Naive thymus-derived CD8-positive, alpha-beta T cell (primary cell): ENCODE results near the gene MGAT3. TPM values are rescaled to one million over a fixed set of nuclear protein-coding genes. Genes with fewer than 3 reads are reported as not detected.
"Not testable (repeated sequence)": the region's sequence is repeated elsewhere in the genome, so short reads cannot be mapped to it uniquely, and the experiment has no call there.

Experiments used
- ATAC-seq, 2 donors: fragments of 150-1000 bp; cut with Tn5 transposase in 1 of 2; sonication (Bioruptor Pico), chemical (Tn5 transposase) in 1 of 2; 1 replicate in 1 of 2; 2 replicates in 1 of 2; pipeline ENCODE4 v1.10.0; 2021; ENCODE audit warnings: mild to moderate bottlenecking in 2 of 2, moderate library complexity in 2 of 2
- POLR2A ChIA-PET: fragments of 350-600 bp; sonication (Branson Sonifier 250); formaldehyde crosslinking; loops from one replicate; lab custom pipeline; 2021; ENCODE audit warnings: antibody characterized with exemption; lab: Charles Lee
- DNase-seq, 10 donors: peaks; one replicate each; pipeline versions ENCODE4 v3.0.0 to v3.0.0-alpha.2; 2020 to 2022
- H3K27ac Mint-ChIP-seq, 10 donors: one replicate each; pipeline ENCODE4 v1.8.0; 2020 to 2022; ENCODE audit warnings: mild to moderate bottlenecking in 10 of 10, mixed read lengths in 10 of 10, moderate library complexity in 4 of 10, inconsistent platforms in 1 of 10
- H3K27me3 Mint-ChIP-seq, 5 donors: one replicate each; pipeline ENCODE4 v1.8.0; 2021 to 2022; ENCODE audit warnings: mixed read lengths in 5 of 5
- H3K36me3 Mint-ChIP-seq, 3 donors: one replicate each; pipeline ENCODE4 v1.8.0; 2020 to 2022; ENCODE audit warnings: mixed read lengths in 3 of 3, mild to moderate bottlenecking in 2 of 3, inconsistent platforms in 1 of 3
- H3K4me1 Mint-ChIP-seq, 4 donors: one replicate each; pipeline ENCODE4 v1.8.0; 2021 to 2022; ENCODE audit warnings: mixed read lengths in 4 of 4
- H3K4me3 Mint-ChIP-seq, 10 donors: one replicate each; pipeline ENCODE4 v1.8.0; 2020 to 2022; ENCODE audit warnings: mild to moderate bottlenecking in 10 of 10, mixed read lengths in 10 of 10, moderate library complexity in 6 of 10, inconsistent platforms in 1 of 10
- H3K9me3 Mint-ChIP-seq, 9 donors: one replicate each; pipeline ENCODE4 v1.8.0; 2020 to 2022; ENCODE audit warnings: mixed read lengths in 9 of 9, mild to moderate bottlenecking in 3 of 9, inconsistent platforms in 1 of 9, moderate library complexity in 1 of 9
- polyA plus RNA-seq, 3 donors: library from polyadenylated mRNA; unstranded; fragments of 300-500 nt; fragmentation: Illumina TruSeq; gene quantifications; one replicate each; pipeline ENCODE4 v1.2.3, GENCODE V29; 2021
- total RNA-seq, 8 experiments: library from RNA in 2 of 8; stranded (reverse) in 2 of 8; gene quantifications; one replicate each; pipeline ENCODE4 v1.2.3 and lab custom pipeline; 2021 to 2026

Gene MGAT3
- total and polyA plus RNA-seq, 5 experiments from 2014 or later, result 0.05 to 0.55 (median 0.27) TPM

DNA sequence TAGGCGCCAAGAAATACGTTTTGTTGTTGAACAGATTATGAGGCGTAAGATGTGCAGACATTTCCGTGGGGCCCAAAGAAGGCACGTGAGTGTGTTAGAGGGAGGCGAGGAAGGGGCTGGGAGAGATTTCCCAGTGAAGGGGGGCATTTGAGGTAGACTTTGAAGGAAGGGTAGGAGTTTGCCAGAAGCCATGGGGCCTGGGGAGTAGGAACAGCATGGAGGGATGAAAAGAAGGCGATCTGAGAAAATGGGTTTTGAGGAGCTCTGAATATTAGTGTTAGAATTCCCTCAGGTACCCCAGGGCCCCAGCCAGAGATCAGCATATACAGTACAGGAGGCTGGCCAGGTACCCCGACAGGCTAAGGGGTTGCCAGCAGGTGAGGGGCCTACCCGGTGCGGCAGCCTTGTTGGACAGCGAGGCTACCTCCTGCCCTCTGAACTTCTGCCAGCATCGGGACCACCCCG is 44.9 kb downstream of the MGAT3 start:
- Mint-ChIP-seq H3K27me3 (no peaks in the 10 kb centered on the region), H3K36me3 (peaks cover 5 to 28% (median 17%) of the 10 kb centered on the region in 3 donors), H3K4me1 (peaks cover 22 to 44% (median 42%) of the 10 kb centered on the region in 4 donors), H3K9me3 (no peaks in the 10 kb centered on the region), H3K4me3 (peak overlapping the region; percentile 83 to 99 (median 97)), H3K27ac (peak overlapping the region; percentile 87 to 98 (median 95))
- no peak for DNase-seq
- POLR2A ChIA-PET, result interaction anchor here (0.7 to 6.5 kb wide), 19 partner anchors 11 to 542 kb away, joined by 3 to 72 read pairs (median 6); partner anchors contain the start of genes ATF4, RPL3, RPS19BP1 and TAB1
- peak in 1 of 2 donors; percentile 56 for ATAC-seq

DNA sequence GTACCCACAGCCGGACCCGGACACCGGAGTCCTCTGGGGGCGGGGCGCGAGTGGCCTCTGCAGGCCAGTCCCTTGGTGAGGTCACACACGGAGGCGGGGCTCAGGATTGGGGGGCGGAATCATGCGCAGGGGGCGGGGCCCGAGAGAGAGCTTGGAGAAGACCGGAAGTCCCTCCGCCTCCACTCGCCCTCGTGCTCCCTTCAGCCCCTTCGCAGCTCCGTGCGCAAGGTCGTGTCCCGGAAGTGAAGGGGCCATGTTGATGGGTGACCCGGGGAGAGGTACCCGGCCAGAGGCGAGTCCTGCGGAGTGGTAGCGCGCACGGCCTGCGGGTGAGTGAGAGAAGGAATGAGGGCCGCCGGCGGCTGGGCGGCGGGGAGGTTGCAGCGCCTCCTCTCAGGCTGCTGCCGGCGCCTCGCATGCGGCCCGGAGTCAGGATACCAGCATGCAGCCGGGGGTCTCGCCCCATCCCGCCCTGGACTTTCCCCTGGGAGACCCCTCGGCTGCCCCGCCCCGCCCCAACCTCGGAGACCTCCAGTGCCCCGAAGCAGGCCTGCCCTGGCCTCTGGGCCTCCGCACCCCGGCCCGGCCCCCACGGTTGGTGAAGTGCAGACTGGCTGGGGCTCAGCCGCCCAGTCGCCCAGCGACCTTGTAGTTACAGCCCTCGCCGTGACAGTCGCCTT is 45.4 kb downstream of the MGAT3 start, which contains the start of gene MIEF1:
Gene MIEF1, plus strand, starts transcription at position 182 of the 680 bp plus-strand sequence. CDS start 9,005 bp downstream, outside the sequence.
- Mint-ChIP-seq H3K27ac (peak within 1 kb of the TSS; percentile 87 to 98 (median 95)), H3K4me3 (peak within 1 kb of the TSS; percentile 83 to 99 (median 97)), H3K27me3 (no peaks in the 10 kb centered on the region), H3K9me3 (no peaks in the 10 kb centered on the region), H3K36me3 (peaks cover 7 to 34% (median 20%) of the 10 kb centered on the region in 3 donors), H3K4me1 (peaks cover 24 to 50% (median 46%) of the 10 kb centered on the region in 4 donors)
- DNase-seq (peak; percentile 76 to 93 (median 80)), ATAC-seq (peak; percentile 95 to 96)
- POLR2A ChIA-PET, result interaction anchor here (0.7 to 6.5 kb wide), 21 partner anchors 8 to 791 kb away, joined by 3 to 72 read pairs (median 4); partner anchors contain the start of genes ATF4, RPL3, RPS19BP1 and TAB1

DNA sequence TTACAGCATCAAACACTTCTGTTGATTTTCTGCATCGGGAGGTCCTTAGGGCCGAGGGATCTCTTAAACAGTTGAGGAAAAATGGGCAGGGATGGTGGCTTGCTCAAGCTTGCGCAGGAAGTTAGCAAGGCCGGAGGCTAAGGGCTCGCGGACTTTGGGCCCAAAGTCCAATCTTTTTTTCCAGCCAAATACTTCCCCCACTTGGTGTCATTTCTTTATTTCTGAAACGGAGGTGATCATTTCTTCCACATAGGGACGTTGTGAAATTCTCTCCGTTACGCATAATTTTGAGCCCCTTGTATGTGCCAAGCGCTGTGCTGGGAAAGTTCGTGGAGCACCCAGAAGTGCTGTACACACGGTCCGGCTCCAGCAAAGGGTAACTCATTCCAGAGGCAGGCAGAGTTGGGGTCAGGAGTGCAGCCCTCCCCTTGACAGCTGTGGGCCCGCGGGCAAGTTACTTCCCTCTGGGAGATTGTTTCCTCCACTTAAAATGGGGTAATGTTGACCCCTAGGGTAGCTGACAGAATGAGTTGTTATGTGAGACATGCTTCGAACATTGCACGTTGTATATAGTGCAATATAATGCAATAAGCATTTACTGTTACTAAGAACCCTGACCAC is 46.1 kb downstream of the MGAT3 start:
- Mint-ChIP-seq H3K27ac (peak overlapping the region; percentile 68 to 98 (median 88)), H3K4me1 (peaks cover 24 to 51% (median 45%) of the 10 kb centered on the region in 4 donors), H3K9me3 (no peaks in the 10 kb centered on the region), H3K4me3 (peak overlapping the region; percentile 83 to 99 (median 96)), H3K36me3 (peaks cover 7 to 38% (median 20%) of the 10 kb centered on the region in 3 donors), H3K27me3 (no peaks in the 10 kb centered on the region)
- DNase-seq, result no peak
- no peak for ATAC-seq
- POLR2A ChIA-PET, result interaction anchor here (1.0 to 6.5 kb wide), 6 partner anchors 9 to 790 kb away, joined by 3 to 72 read pairs (median 4); partner anchors contain the start of genes ATF4 and RPS19BP1

DNA sequence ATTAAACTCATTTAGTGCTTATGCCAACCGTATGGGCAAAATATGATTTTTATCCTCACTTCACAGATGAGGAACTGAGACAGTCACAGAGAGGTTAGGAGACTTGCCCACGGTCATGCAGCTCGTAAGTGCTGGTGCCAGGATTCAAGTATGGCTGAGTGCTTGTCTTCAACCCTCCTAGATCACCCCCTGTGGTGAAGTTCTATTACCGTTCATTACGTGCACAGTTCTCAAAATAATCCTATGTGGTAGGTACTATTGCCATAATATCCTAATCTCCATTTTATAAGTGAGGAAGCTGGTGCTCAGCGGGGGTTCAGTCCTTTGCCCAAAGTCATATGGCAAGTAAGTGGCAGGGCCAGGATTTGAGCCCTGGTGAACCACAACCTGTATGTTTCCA is 46.8 kb downstream of the MGAT3 start:
- POLR2A ChIA-PET, result interaction anchor here (1.0 to 6.5 kb wide), 5 partner anchors 10 to 789 kb away, joined by 3 to 72 read pairs (median 4); partner anchors contain the start of genes ATF4 and RPS19BP1
- Mint-ChIP-seq H3K27me3 (no peaks in the 10 kb centered on the region), H3K27ac (peak overlapping the region; percentile 28 to 98 (median 87)), H3K4me3 (peak overlapping the region; percentile 83 to 99 (median 96)), H3K36me3 (peaks cover 7 to 44% (median 20%) of the 10 kb centered on the region in 3 donors), H3K9me3 (no peaks in the 10 kb centered on the region), H3K4me1 (peaks cover 27 to 59% (median 51%) of the 10 kb centered on the region in 4 donors)
- DNase-seq (no peak), ATAC-seq (no peak)

DNA sequence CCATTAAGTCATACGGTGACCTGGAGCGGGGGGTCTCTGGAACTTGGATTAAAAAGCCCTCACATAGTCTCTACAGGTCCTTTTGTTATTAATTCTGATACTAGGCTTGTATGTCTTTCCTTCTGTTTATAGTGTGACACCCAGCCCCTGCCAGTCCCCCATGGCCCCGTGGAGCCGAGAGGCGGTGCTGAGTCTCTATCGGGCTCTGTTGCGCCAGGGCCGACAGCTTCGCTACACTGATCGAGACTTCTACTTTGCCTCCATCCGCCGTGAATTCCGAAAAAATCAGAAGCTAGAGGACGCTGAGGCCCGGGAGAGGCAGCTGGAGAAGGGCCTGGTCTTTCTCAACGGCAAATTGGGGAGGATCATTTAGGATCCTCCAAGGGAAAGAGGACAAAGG is 47.3 kb downstream of the MGAT3 start:
- no peaks in the 10 kb centered on the region for H3K27me3 Mint-ChIP-seq
- DNase-seq, result no peak
- no peak for ATAC-seq
- H3K4me1 Mint-ChIP-seq, result peaks cover 27 to 60% (median 53%) of the 10 kb centered on the region in 4 donors
- peak overlapping the region in 9 of 10 donors; percentile 83 to 98 (median 96) for H3K4me3 Mint-ChIP-seq
- POLR2A ChIA-PET, result interaction anchor here (6.5 kb wide), 1 partner anchor 18 kb away, joined by 72 read pairs; the partner anchor contains the start of gene ATF4
- H3K9me3 Mint-ChIP-seq, result no peaks in the 10 kb centered on the region
- peak overlapping the region in 6 of 10 donors; percentile 13 to 96 (median 58) for H3K27ac Mint-ChIP-seq
- H3K36me3 Mint-ChIP-seq, result peaks cover 7 to 47% (median 20%) of the 10 kb centered on the region in 3 donors

DNA sequence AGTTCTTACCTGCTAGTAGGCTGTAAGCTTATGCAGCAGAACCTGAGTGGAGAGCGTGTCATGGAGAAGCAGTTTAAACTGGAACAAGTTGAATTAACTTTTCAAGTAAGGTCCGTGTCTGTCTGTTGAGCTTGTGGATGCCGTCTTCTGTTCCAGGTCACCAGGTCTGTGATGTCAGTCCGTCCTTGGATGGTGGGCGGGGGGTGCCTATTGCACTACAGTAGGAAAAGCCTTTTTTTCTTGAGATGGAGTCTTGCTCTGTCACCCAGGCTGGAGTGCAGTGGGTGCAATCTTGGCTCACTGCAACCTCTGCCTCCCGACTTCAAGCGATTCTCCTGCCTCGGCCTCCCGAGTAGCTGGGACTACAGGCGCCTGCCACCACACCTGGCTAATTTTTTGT is 50.2 kb downstream of the MGAT3 start:
- not testable (repeated sequence) for ATAC-seq, DNase-seq, H3K27me3 Mint-ChIP-seq, H3K4me3 Mint-ChIP-seq, H3K9me3 Mint-ChIP-seq
- POLR2A ChIA-PET, result interaction anchor here (0.6 kb wide), 1 partner anchor 172 kb away, joined by 3 read pairs; no protein-coding TSS in a partner anchor
- peak overlapping the region in 2 of 10 donors; percentile 68 to 77 for H3K27ac Mint-ChIP-seq
- H3K36me3 Mint-ChIP-seq, result peaks cover 7 to 77% (median 22%) of the 10 kb centered on the region in 3 donors
- H3K4me1 Mint-ChIP-seq, result peaks cover 27 to 67% (median 54%) of the 10 kb centered on the region in 4 donors

DNA sequence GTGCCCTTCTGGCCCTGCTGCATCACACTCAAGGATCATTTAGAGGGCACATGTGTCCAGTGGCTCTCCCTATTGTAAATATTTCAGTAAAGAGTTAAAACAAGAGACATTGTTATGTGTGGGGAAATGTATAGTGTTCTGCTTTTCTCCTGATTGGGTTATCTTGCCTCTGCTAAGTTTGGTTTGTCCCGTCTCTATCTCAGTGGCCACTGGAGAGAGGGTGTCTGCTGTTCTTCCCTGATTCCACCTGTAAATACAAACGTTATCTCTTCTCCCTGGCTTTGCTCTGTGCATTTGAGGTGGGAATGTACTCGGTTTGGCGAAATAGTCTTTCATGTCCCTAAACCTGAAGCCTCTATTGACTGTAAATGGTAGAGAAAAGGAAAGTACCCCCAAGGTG is 51.6 kb downstream of the MGAT3 start:
- H3K4me3 Mint-ChIP-seq, result peak overlapping the region in 1 of 10 donors; percentile 38
- peaks cover 27 to 56% (median 46%) of the 10 kb centered on the region in 4 donors for H3K4me1 Mint-ChIP-seq

DNA sequence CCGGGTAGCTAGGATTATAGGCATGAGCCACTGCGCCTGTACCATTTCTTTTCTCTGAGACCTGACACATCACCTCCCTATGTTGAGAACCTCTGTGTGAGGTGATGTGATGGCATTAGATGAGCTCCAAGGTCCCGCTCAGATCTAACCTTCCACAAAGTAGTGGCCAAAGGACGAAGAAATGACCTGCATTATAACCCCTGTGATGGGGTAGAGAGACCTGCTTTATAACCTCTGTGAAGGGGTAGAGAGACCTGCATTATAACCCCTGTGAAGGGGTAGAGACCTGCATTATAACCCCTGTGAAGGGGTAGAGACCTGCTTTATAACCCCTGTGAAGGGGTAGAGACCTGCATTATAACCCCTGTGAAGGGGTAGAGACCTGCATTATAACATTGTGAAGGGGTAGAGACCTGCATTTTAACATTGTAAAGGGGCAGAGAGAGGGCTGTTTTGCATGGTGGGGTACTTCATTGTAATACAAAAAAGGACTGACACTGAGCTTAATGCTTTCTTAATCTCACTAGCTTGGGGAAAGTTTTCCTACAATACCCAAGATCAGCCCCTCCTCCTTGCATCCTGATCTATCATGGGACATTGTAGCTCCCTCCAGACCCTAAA is 53.8 kb downstream of the MGAT3 start:
- Mint-ChIP-seq H3K4me3 (no peak overlapping the region), H3K9me3 (no peaks in the 10 kb centered on the region), H3K27me3 (no peaks in the 10 kb centered on the region), H3K27ac (peak overlapping the region in 2 of 10 donors; percentile 2 to 11), H3K36me3 (peaks cover 7 to 94% (median 24%) of the 10 kb centered on the region in 3 donors), H3K4me1 (peaks cover 26 to 45% (median 36%) of the 10 kb centered on the region in 4 donors)
- POLR2A ChIA-PET, result interaction anchor here (0.8 to 1.0 kb wide), 3 partner anchors 9 to 18 kb away, joined by 3 to 4 read pairs (median 3); partner anchors contain the start of gene ATF4
- DNase-seq (no peak), ATAC-seq (no peak)

More for the DNA sequence above, 51.6 kb downstream of the MGAT3 start:
- DNase-seq (no peak), ATAC-seq (no peak)
- no peaks in the 10 kb centered on the region for H3K27me3 Mint-ChIP-seq
- H3K9me3 Mint-ChIP-seq, result no peaks in the 10 kb centered on the region
- peak overlapping the region in 4 of 10 donors; percentile 33 to 90 (median 40) for H3K27ac Mint-ChIP-seq
- peaks cover 7 to 90% (median 23%) of the 10 kb centered on the region in 3 donors for H3K36me3 Mint-ChIP-seq
- POLR2A ChIA-PET, result interaction anchor here (0.6 kb wide), 2 partner anchors 12 to 163 kb away, joined by 3 to 4 read pairs; no protein-coding TSS in a partner anchor

DNA sequence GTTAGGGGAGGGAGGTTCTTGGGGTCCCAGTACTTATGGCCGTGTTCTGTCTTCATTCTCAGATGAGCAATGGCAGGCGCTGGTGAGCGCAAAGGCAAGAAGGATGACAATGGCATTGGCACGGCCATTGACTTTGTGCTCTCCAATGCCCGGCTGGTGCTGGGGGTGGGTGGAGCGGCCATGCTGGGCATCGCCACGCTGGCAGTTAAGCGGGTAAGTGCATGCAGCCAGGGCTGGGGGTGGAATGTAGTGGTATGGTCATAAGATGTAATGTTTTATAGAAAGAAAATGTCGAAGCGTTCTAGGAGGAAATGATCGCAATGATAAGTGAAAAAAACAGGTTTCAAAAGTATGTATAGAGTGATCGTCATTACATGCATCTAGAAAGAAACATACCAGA is 54.4 kb downstream of the MGAT3 start:
- no peak for ATAC-seq
- POLR2A ChIA-PET, result interaction anchor here (0.8 to 1.0 kb wide), 2 partner anchors 9 to 18 kb away, joined by 3 to 4 read pairs; partner anchors contain the start of gene ATF4
- Mint-ChIP-seq H3K4me1 (peaks cover 20 to 41% (median 32%) of the 10 kb centered on the region in 4 donors), H3K27me3 (no peaks in the 10 kb centered on the region), H3K27ac (no peak overlapping the region), H3K36me3 (peaks cover 7 to 94% (median 24%) of the 10 kb centered on the region in 3 donors), H3K9me3 (no peaks in the 10 kb centered on the region), H3K4me3 (no peak overlapping the region)
- no peak for DNase-seq

DNA sequence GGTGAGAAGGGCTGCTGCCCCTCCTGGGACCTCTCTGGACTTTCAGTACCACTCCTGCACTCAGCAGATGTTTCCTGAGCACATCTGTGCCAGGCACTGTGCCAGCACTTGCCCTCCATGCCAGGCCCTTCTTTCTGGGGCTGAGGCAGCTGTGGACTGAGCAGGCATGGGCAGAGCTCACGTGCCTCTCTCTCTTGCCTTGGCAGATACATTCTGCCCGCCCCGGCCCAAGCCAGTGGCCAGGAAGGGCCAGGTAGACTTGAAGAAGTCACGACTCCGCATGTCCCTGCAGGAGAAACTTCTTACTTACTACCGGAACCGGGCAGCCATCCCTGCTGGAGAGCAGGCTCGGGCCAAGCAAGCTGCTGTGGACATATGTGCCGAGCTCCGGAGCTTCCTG is 55.2 kb downstream of the MGAT3 start:
- no peak overlapping the region for H3K27ac Mint-ChIP-seq
- peaks cover 0 to 90% (median 17%) of the 10 kb centered on the region in 3 donors for H3K36me3 Mint-ChIP-seq
- H3K4me1 Mint-ChIP-seq, result peaks cover 16 to 33% (median 24%) of the 10 kb centered on the region in 4 donors
- DNase-seq, result no peak
- no peaks in the 10 kb centered on the region for H3K27me3 Mint-ChIP-seq
- POLR2A ChIA-PET, result interaction anchor here (1.2 to 1.6 kb wide), 3 partner anchors 10 to 112 kb away, joined by 6 to 7 read pairs (median 6); partner anchors contain the start of genes MIEF1 and TAB1
- no peak for ATAC-seq
- H3K9me3 Mint-ChIP-seq, result no peaks in the 10 kb centered on the region
- H3K4me3 Mint-ChIP-seq, result no peak overlapping the region

DNA sequence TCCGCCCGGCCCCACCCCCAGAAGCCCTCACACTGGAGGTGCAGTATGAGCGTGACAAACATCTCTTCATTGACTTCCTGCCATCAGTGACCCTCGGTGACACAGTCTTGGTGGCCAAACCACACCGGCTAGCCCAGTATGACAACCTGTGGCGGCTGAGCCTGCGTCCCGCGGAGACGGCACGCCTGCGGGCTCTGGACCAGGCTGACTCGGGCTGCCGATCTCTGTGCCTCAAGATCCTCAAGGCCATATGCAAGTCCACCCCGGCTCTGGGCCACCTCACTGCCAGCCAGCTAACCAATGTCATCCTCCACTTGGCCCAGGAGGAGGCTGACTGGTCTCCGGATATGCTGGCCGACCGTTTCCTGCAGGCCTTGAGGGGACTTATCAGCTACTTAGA is 57.0 kb downstream of the MGAT3 start:
- Mint-ChIP-seq H3K4me3 (no peak overlapping the region), H3K36me3 (peaks cover 0 to 80% (median 17%) of the 10 kb centered on the region in 3 donors), H3K4me1 (peaks cover 12 to 22% (median 19%) of the 10 kb centered on the region in 4 donors), H3K27me3 (no peaks in the 10 kb centered on the region), H3K9me3 (no peaks in the 10 kb centered on the region), H3K27ac (no peak overlapping the region)
- POLR2A ChIA-PET, result interaction anchor here (1.3 to 3.4 kb wide), 3 partner anchors 11 to 80 kb away, joined by 3 to 14 read pairs (median 5); partner anchors contain the start of gene MIEF1
- ATAC-seq, result no peak
- no peak for DNase-seq
